CD4-positive, alpha-beta T cell treated with Interferon gamma for 1 hour (primary cell): Measurements from ENCODE around the gene ARMC3.

Experiments
- DNase-seq: peaks from one replicate; pipeline ENCODE4 v3.0.0-alpha.2; 2020

ARMC3 gene

DNA sequence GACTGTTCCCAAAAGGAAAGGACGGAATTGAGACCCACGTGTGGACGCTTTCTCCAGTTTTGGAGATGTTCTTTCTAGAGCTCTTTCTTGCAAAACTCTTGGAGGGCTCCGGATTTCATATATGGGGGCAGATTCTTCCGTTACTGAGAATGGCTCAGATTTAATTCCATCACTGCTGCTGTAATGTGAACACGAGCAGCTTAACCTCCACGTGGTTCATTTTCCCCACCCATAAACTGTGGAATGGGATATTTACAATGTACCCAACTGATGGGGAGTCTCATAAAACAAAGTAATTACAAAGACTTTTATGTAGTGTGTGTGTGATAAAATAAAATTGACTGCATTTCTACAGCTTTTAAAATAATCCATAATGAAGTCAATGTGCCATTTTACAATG, 152.4 kb downstream of the ARMC3 start:
- DNase-seq = no peak

DNA sequence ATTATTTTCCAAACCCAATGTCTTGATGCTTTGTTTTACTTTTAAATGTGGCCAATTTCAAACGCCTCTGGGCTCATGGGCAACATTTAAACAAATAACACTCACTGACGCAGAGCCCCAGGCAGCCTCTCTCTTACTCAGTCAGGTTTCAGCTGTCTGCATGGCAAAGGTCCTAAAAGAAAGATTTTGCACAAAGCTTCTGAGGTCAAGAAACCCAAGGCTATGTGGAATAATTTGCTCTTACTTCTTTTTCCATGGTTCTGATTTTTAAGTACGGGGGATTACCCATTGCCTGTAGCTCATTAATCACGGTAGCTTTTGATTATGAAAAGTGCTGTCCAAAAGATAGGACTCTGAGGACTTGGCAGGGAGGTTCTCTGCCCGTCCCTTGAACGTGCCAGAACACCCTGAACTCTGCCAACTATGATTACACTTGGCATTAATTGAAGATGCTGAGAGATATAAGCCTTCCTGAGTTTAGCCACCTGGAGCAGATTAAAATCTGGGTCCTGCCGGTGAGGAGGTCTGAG, 153.4 kb downstream of the ARMC3 start:
- DNase-seq = no peak

GRCh38 chr10:23081891-23082290, 154.0 kb downstream of the ARMC3 start:
- DNase-seq = no peak
